Measurements from ENCODE around the gene NFX1. TPM values are rescaled to one million over a fixed set of nuclear protein-coding genes. Genes with fewer than 3 reads are reported as not detected.

Gene NFX1
- polyA plus RNA-seq, 3 donors = 4.3 to 26.3 (median 8.1) TPM

GRCh38 chr9:33242609-33243134 is 47.6 kb upstream of the NFX1 start:
- no CpG with 5 or more reads among the region's 6 CpGs for WGBS (ENCODE audit: insufficient coverage)
- peaks cover 3% of the 10 kb centered on the region for H3K4me1 Mint-ChIP-seq

GRCh38 chr9:33244137-33244784 is 46.1 kb upstream of the NFX1 start:
- WGBS (ENCODE audit: insufficient coverage) = 85% methylated on average over 6 of the region's 9 CpGs
- Histone ChIP-seq H2AFZ (ENCODE audit: insufficient read depth, low read depth, low read length, poor library complexity, severe bottlenecking) (no peak overlapping the region), H3K4me3 (replicated peaks in 1 of 3; ENCODE audit: low read depth in 2 of 3, low read length in 3 of 3) (no peak overlapping the region), H3K27me3 (ENCODE audit: control insufficient read depth in 2 of 2, insufficient read depth in 2 of 2, low read length in 2 of 2) (no peaks in the 10 kb centered on the region), H3K4me2 (replicated peaks; ENCODE audit: extremely low read depth, low read length, poor library complexity, severe bottlenecking) (no peak overlapping the region), H3K9ac (ENCODE audit: insufficient read depth, low read length, poor library complexity, severe bottlenecking) (no peak overlapping the region), H4K20me1 (ENCODE audit: insufficient read depth, low read length) (no peaks in the 10 kb centered on the region), H3K9me3 (replicated peaks in 1 of 2; ENCODE audit: control insufficient read depth in 1 of 2, insufficient read depth in 1 of 2, low read length in 2 of 2) (no peaks in the 10 kb centered on the region), H3K79me2 (ENCODE audit: insufficient read depth, low read length) (no peaks in the 10 kb centered on the region), H3K27ac (ENCODE audit: low read depth in 1 of 2, low read length in 2 of 2) (no peak overlapping the region), H3K4me1 (ENCODE audit: control insufficient read depth in 1 of 2, insufficient read depth in 2 of 2, low read length in 2 of 2) (no peaks in the 10 kb centered on the region), H3K36me3 (replicated peaks in 1 of 2; ENCODE audit: control insufficient read depth in 1 of 2, insufficient read depth in 2 of 2, low read length in 2 of 2) (peaks cover 6 to 17% of the 10 kb centered on the region in 2 donors)
- Mint-ChIP-seq H3K4me1 (peaks cover 3% of the 10 kb centered on the region), H3K9me3 (no peaks in the 10 kb centered on the region), H3K4me3 (no peak overlapping the region), H3K27me3 (ENCODE audit: low read depth in 3 of 3) (peaks cover 1 to 3% (median 2%) of the 10 kb centered on the region in 3 donors), H3K36me3 (peaks cover 15 to 23% of the 10 kb centered on the region in 2 donors), H3K27ac (peak overlapping the region in 2 of 7 donors; percentile 13 to 39)
- DNase-seq = no peak
- TF ChIP-seq, protein P1, sequence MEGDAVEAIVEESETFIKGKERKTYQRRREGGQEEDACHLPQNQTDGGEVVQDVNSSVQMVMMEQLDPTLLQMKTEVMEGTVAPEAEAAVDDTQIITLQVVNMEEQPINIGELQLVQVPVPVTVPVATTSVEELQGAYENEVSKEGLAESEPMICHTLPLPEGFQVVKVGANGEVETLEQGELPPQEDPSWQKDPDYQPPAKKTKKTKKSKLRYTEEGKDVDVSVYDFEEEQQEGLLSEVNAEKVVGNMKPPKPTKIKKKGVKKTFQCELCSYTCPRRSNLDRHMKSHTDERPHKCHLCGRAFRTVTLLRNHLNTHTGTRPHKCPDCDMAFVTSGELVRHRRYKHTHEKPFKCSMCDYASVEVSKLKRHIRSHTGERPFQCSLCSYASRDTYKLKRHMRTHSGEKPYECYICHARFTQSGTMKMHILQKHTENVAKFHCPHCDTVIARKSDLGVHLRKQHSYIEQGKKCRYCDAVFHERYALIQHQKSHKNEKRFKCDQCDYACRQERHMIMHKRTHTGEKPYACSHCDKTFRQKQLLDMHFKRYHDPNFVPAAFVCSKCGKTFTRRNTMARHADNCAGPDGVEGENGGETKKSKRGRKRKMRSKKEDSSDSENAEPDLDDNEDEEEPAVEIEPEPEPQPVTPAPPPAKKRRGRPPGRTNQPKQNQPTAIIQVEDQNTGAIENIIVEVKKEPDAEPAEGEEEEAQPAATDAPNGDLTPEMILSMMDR (IDR thresholded peaks at IDR 0.05) = no peak
- intact Hi-C loops (cut with micrococcal nuclease) = no loop called here

More at GRCh38 chr9:33242609-33243134, 47.6 kb upstream of the NFX1 start:
- Mint-ChIP-seq H3K27me3 (ENCODE audit: low read depth in 3 of 3) (peaks cover 1 to 3% (median 2%) of the 10 kb centered on the region in 3 donors), H3K4me3 (no peak overlapping the region), H3K36me3 (peaks cover 5 to 8% of the 10 kb centered on the region in 2 donors), H3K27ac (no peak overlapping the region), H3K9me3 (no peaks in the 10 kb centered on the region)
- Histone ChIP-seq H2AFZ (ENCODE audit: insufficient read depth, low read depth, low read length, poor library complexity, severe bottlenecking) (no peak overlapping the region), H3K27me3 (ENCODE audit: control insufficient read depth in 2 of 2, insufficient read depth in 2 of 2, low read length in 2 of 2) (no peaks in the 10 kb centered on the region), H3K4me3 (replicated peaks in 1 of 3; ENCODE audit: low read depth in 2 of 3, low read length in 3 of 3) (no peak overlapping the region), H3K4me1 (ENCODE audit: control insufficient read depth in 1 of 2, insufficient read depth in 2 of 2, low read length in 2 of 2) (no peaks in the 10 kb centered on the region), H3K4me2 (replicated peaks; ENCODE audit: extremely low read depth, low read length, poor library complexity, severe bottlenecking) (no peak overlapping the region), H3K9ac (ENCODE audit: insufficient read depth, low read length, poor library complexity, severe bottlenecking) (no peak overlapping the region), H4K20me1 (ENCODE audit: insufficient read depth, low read length) (no peaks in the 10 kb centered on the region), H3K36me3 (replicated peaks in 1 of 2; ENCODE audit: control insufficient read depth in 1 of 2, insufficient read depth in 2 of 2, low read length in 2 of 2) (peaks cover 0 to 2% of the 10 kb centered on the region in 2 donors), H3K79me2 (ENCODE audit: insufficient read depth, low read length) (no peaks in the 10 kb centered on the region), H3K27ac (ENCODE audit: low read depth in 1 of 2, low read length in 2 of 2) (no peak overlapping the region), H3K9me3 (replicated peaks in 1 of 2; ENCODE audit: control insufficient read depth in 1 of 2, insufficient read depth in 1 of 2, low read length in 2 of 2) (no peaks in the 10 kb centered on the region)
- intact Hi-C loops (cut with micrococcal nuclease) = no loop called here
- TF ChIP-seq, protein P1 (IDR thresholded peaks at IDR 0.05) = no peak
- DNase-seq = no peak

Measured in CD14-positive monocyte (primary cell).